ENCODE measurements around the gene CXCL17. TPM values are rescaled to one million over a fixed set of nuclear protein-coding genes. Genes with fewer than 3 reads are reported as not detected.
A peak's percentile ranks its signal among the peaks of the same experiment; 100 is the strongest.

CXCL17 gene
- total RNA-seq, 1 donor from 2014 or later: 0.48 TPM

- H3K4me1 Mint-ChIP-seq (ENCODE audit: low read depth): peaks cover 22% of the 10 kb centered on the region
- no peak for TF ChIP-seq CTCF (IDR thresholded peaks at IDR 0.05; ENCODE audit: unreplicated experiment)
These were observed 45.2 kb downstream of the CXCL17 start for GRCh38 chr19:42397263-42398166.

GRCh38 chr19:42396381-42397262 is 46.1 kb downstream of the CXCL17 start:
- Mint-ChIP-seq H3K4me1 (ENCODE audit: low read depth) (peaks cover 20% of the 10 kb centered on the region), H3K9me3 (ENCODE audit: low read depth) (no peaks in the 10 kb centered on the region), H3K27me3 (peaks cover 18% of the 10 kb centered on the region), H3K27ac (peak overlapping the region; percentile 98), H3K36me3 (ENCODE audit: insufficient read depth) (no peaks in the 10 kb centered on the region), H3K4me3 (ENCODE audit: low read depth) (peak overlapping the region; percentile 87)
- no peak for TF ChIP-seq CTCF (IDR thresholded peaks at IDR 0.05; ENCODE audit: unreplicated experiment)
- peak; percentile 99 for DNase-seq (ENCODE audit: low spot score, unreplicated experiment)

More at GRCh38 chr19:42397263-42398166, 45.2 kb downstream of the CXCL17 start:
- peak overlapping the region; percentile 98 for H3K27ac Mint-ChIP-seq
- DNase-seq (ENCODE audit: low spot score, unreplicated experiment): no peak
- H3K4me3 Mint-ChIP-seq (ENCODE audit: low read depth): peak overlapping the region; percentile 87
- no peaks in the 10 kb centered on the region for H3K36me3 Mint-ChIP-seq (ENCODE audit: insufficient read depth)
- H3K27me3 Mint-ChIP-seq: peaks cover 11% of the 10 kb centered on the region
- H3K9me3 Mint-ChIP-seq (ENCODE audit: low read depth): no peaks in the 10 kb centered on the region

DNA sequence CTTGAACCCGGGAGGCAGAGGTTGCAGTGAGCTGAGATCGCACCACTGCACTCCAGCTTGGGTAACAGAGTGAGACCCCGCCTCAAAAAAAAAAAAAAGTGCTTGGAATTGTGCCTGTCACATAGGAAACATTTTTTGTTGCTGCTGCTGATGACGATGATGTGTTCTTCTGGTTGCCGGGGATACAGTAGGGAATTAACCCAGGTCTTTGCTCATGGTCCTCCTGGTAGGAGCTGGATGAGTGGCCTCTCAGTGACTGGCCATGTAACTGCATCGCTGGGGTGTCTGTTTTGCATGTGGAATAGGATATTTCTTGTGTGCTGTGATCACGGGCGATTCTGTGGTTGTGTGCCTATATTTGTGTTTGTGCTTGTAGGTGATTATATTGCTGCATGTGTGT is 48.0 kb downstream of the CXCL17 start:
- no peak overlapping the region for H3K27ac Mint-ChIP-seq
- H3K27me3 Mint-ChIP-seq: peaks cover 33% of the 10 kb centered on the region
- no peak overlapping the region for H3K4me3 Mint-ChIP-seq (ENCODE audit: low read depth)

GRCh38 chr19:42392165-42392564 is 50.6 kb downstream of the CXCL17 start:
- Mint-ChIP-seq H3K27me3 (peaks cover 43% of the 10 kb centered on the region), H3K9me3 (ENCODE audit: low read depth) (no peaks in the 10 kb centered on the region), H3K36me3 (ENCODE audit: insufficient read depth) (no peaks in the 10 kb centered on the region), H3K4me1 (ENCODE audit: low read depth) (peaks cover 8% of the 10 kb centered on the region), H3K27ac (no peak overlapping the region), H3K4me3 (ENCODE audit: low read depth) (no peak overlapping the region)
- no peak for DNase-seq (ENCODE audit: low spot score, unreplicated experiment)
- no peak for TF ChIP-seq CTCF (IDR thresholded peaks at IDR 0.05; ENCODE audit: unreplicated experiment)

More for the DNA sequence above, 48.0 kb downstream of the CXCL17 start:
- no peak for DNase-seq (ENCODE audit: low spot score, unreplicated experiment)
- no peaks in the 10 kb centered on the region for H3K9me3 Mint-ChIP-seq (ENCODE audit: low read depth)
- TF ChIP-seq CTCF (IDR thresholded peaks at IDR 0.05; ENCODE audit: unreplicated experiment): no peak
- H3K36me3 Mint-ChIP-seq (ENCODE audit: insufficient read depth): no peaks in the 10 kb centered on the region
- peaks cover 15% of the 10 kb centered on the region for H3K4me1 Mint-ChIP-seq (ENCODE audit: low read depth)

- no peak for TF ChIP-seq CTCF (IDR thresholded peaks at IDR 0.05; ENCODE audit: unreplicated experiment)
- Mint-ChIP-seq H3K4me1 (ENCODE audit: low read depth) (peaks cover 5% of the 10 kb centered on the region), H3K9me3 (ENCODE audit: low read depth) (no peaks in the 10 kb centered on the region), H3K27me3 (peaks cover 45% of the 10 kb centered on the region), H3K27ac (no peak within 1 kb of the TSS), H3K36me3 (ENCODE audit: insufficient read depth) (no peaks in the 10 kb centered on the region), H3K4me3 (ENCODE audit: low read depth) (no peak within 1 kb of the TSS)
- no peak for DNase-seq (ENCODE audit: low spot score, unreplicated experiment)
These were observed 52.8 kb downstream of the CXCL17 start, which contains the start of gene CNFN for GRCh38 chr19:42389899-42390298. CNFN (minus strand) TSS chr19:42390297; CDS start chr19:42389037, 1,260 bp downstream.

All from progenitor cell of endocrine pancreas (in vitro differentiated cells).